Activated CD4-positive, CD25-positive, alpha-beta regulatory T cell treated with anti-CD3 and anti-CD28 coated beads, Interleukin-2, amount 50 U/mL, for 72 hours (primary cell): ENCODE results near the gene MRGPRF.

ENCODE experiments used
- DNase-seq: peaks from one replicate; pipeline ENCODE4 v3.0.0; 2021

The MRGPRF gene

GRCh38 chr11:69018924-69019323 lies 5.9 kb upstream of the MRGPRF start:
- DNase-seq, result no peak

- no peak for DNase-seq
These were observed 4.9 kb upstream of the MRGPRF start for GRCh38 chr11:69017951-69018350.

- no peak for DNase-seq
These were observed 2.0 kb upstream of the MRGPRF start for GRCh38 chr11:69014898-69015549.

GRCh38 chr11:69014084-69014851 lies 1.2 kb upstream of the MRGPRF start:
- no peak for DNase-seq

- DNase-seq, result no peak
These were observed 696 bp downstream of the MRGPRF start for GRCh38 chr11:69012092-69013008.

- no peak for DNase-seq
These were observed 1.4 kb downstream of the MRGPRF start for GRCh38 chr11:69011624-69012091.

GRCh38 chr11:69010964-69011623 lies 2.0 kb downstream of the MRGPRF start:
- no peak for DNase-seq

GRCh38 chr11:69010361-69010891 lies 2.6 kb downstream of the MRGPRF start:
- no peak for DNase-seq

GRCh38 chr11:69009441-69010211 lies 3.4 kb downstream of the MRGPRF start:
- no peak for DNase-seq

- no peak for DNase-seq
These were observed 4.2 kb downstream of the MRGPRF start for GRCh38 chr11:69008737-69009440.

GRCh38 chr11:69007975-69008381 lies 5.1 kb downstream of the MRGPRF start:
- DNase-seq, result no peak

GRCh38 chr11:69006816-69007215 lies 6.2 kb downstream of the MRGPRF start:
- DNase-seq, result no peak

GRCh38 chr11:69005631-69006368 lies 7.2 kb downstream of the MRGPRF start:
- no peak for DNase-seq

GRCh38 chr11:69005183-69005630 lies 7.8 kb downstream of the MRGPRF start:
- DNase-seq, result no peak

GRCh38 chr11:69004411-69005182 lies 8.4 kb downstream of the MRGPRF start:
- no peak for DNase-seq

- no peak for DNase-seq
These were observed 9.1 kb downstream of the MRGPRF start for GRCh38 chr11:69003866-69004367.

GRCh38 chr11:69003301-69003865 lies 9.7 kb downstream of the MRGPRF start:
- DNase-seq, result no peak

- no peak for DNase-seq
These were observed 10.3 kb downstream of the MRGPRF start for GRCh38 chr11:69002570-69003231.
